ENCODE results near the gene ARL17B. TPM values are rescaled to one million over a fixed set of nuclear protein-coding genes. Genes with fewer than 3 reads are reported as not detected.
"Not testable (repeated sequence)": the region's sequence is repeated elsewhere in the genome, so short reads cannot be mapped to it uniquely, and the experiment has no call there.

Gene ARL17B
- total and polyA plus RNA-seq, 2 of the 4 experiments (the other 2 are of a cell fraction): 4.8 to 6.5 TPM

- H3K9ac ChIP-seq (ENCODE audit: low read depth, low read length); H3K4me3 ChIP-seq (ENCODE audit: insufficient read depth, low read depth, low read length); H3K14ac ChIP-seq (replicated peaks; ENCODE audit: low read depth, low read length); H2AK9ac ChIP-seq (replicated peaks; ENCODE audit: low read depth, low read length, poor library complexity); H2BK5ac ChIP-seq (ENCODE audit: low read depth, low read length, poor library complexity, severe bottlenecking); DNase-seq; ATAC-seq (ENCODE audit: low read depth); H3K27me3 ChIP-seq (ENCODE audit: control insufficient read depth, insufficient read depth, low read length); H4K91ac ChIP-seq (ENCODE audit: insufficient read depth, low read depth, low read length); H3K79me1 ChIP-seq (ENCODE audit: low read depth in 1 of 2, low read length in 2 of 2); H3K23ac ChIP-seq (ENCODE audit: low read depth, low read length); H3K4me1 ChIP-seq (ENCODE audit: control insufficient read depth, insufficient read depth, low read length); H3K36me3 ChIP-seq (ENCODE audit: control insufficient read depth, insufficient read depth, low read length); H3K27ac ChIP-seq (ENCODE audit: insufficient read depth, low read length); H2BK120ac ChIP-seq (ENCODE audit: low read depth, low read length); H4K5ac ChIP-seq (ENCODE audit: low read depth, low read length); H2AK5ac ChIP-seq (ENCODE audit: low read depth, low read length); H3K4me2 ChIP-seq (ENCODE audit: low read depth, low read length); H2AFZ ChIP-seq (replicated peaks; ENCODE audit: low read length, poor library complexity); H4K20me1 ChIP-seq (ENCODE audit: insufficient read depth, low read length); H3K4ac ChIP-seq (ENCODE audit: low read depth, low read length); in situ Hi-C loops (cut with MboI; ENCODE audit: low sequenced_read_pairs); CTCF ChIA-PET; dilution Hi-C loops (cut with HindIII; ENCODE audit: low sequenced_read_pairs, unreplicated experiment); H2BK20ac ChIP-seq (ENCODE audit: low read depth, low read length); H3K9me3 ChIP-seq (ENCODE audit: control insufficient read depth, insufficient read depth, low read length); H3K9me1 ChIP-seq (ENCODE audit: insufficient read depth, low read length); BruUV-seq (replicated peaks); H2BK15ac ChIP-seq (ENCODE audit: low read depth, low read length); H3K56ac ChIP-seq (ENCODE audit: extremely low read depth, insufficient read depth, low read length); H4K8ac ChIP-seq (ENCODE audit: low read depth in 2 of 2, low read length in 2 of 2); POLR2A ChIA-PET (ENCODE audit: unreplicated experiment); H3K18ac ChIP-seq (ENCODE audit: low read depth, low read length): not testable (repeated sequence)
- intact Hi-C loops (cut with micrococcal nuclease): loop anchor here (10.0 kb wide), 1 partner anchor 283 kb away; no protein-coding TSS in a partner anchor
- 100% methylated on average over 3 of the region's 7 CpGs; no CpG with 5 or more reads in 1 of the 2 experiments for WGBS, 2 experiments (ENCODE audit: extremely low coverage in 2 of 2, insufficient read length in 1 of 2)
Observed at GRCh38 chr17:46287587-46287986, 74.0 kb downstream of the ARL17B start.
